NCI-H1694 treated with DMSO at 0.1 percent for 48 hours (cell line): ENCODE results near the gene KIF26A.

Source experiments
- DNase-seq: peaks from one replicate; lab custom pipeline; 2025; lab: John Stamatoyannopoulos, UW

Gene KIF26A

DNA sequence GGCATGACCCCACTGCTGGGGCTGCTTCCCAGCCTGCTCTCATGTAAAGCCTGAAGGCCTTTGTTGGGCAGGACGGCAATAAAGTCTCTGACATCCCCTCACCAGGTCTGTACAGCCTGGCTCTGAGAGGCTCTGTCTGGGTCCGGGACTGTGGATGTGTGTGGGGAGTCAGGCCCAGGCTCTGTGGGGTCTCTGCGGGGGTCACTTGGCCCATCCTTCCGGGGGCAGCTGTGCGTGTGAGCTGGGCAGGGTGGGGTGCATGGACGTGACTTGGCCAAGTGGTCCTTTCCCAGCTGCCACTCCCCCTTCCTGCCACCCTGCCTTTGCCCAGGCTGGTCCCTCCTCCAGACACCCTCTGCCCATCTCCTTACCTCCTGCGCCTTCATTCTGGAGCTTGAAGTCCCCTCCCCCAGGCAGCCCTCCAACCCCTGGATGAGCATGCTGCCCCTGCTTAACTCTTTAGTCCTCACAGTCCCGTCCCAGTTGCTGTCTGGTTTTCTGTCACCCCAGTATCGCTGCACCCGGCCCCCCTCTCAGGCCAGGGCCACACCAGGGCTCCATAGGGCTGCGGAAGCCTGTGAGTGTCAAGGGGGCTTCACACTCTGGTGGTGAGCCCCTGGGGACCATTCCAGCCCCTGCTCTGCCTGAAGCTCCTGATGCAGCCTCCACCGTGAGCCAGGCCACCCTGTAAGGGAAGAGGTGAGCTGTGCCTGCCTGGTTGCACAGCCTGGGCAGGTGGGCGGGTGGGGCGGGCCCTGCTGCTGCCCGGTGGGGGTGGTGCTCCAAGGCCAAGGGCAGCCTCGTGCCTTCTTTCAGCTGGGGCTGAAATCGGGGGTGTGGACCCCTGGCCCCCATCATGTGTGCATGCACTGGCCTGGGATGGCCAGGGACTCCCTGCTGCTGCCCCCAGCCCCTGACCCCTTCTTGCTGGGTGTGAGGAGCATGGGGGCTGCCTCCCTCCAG lies 25.5 kb upstream of the KIF26A start:
- DNase-seq, result no peak

DNA sequence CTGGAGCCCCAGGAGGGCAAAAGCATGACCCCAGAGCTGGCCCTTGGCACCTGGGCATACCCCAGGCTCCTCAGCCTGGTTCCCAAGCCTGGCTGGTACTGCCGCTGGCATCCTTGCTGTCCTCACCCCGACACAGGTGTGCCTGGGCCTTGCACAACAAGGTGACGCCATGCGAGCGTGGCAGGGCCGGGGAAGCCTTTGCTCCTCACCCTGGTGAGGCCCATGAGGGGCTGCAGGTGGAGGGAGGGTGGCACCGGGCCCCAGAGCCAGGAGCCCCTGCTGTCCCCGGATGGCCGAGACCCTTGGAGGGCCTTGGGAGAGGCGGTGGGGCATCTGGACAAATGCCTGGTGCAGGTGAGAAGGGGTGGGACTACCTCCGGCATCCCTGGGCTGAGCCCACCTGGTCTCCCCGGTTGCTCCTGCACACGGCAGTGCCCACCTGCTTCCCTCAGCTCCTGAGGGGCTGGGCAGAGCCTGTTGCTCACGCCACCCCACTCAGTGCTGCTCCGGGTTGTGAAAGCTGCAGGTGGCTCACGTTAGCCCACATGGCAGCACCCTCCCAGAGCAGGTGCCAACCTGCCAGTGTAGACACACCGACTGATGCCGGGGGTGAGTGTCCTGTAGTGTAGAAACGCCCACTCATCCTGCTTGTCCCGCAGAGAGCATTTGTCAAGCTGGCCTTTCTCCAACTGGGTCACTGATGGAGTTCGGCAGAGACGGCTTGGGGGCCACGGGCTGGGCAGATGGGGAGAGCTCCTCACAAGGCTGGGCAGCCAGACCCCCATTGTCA lies 24.6 kb upstream of the KIF26A start:
- DNase-seq, result no peak

- no peak for DNase-seq
Observed at GRCh38 chr14:104114421-104115130, 23.8 kb upstream of the KIF26A start.

- DNase-seq, result no peak
Observed at GRCh38 chr14:104115131-104115600, 23.2 kb upstream of the KIF26A start.

GRCh38 chr14:104115691-104116287 lies 22.6 kb upstream of the KIF26A start:
- DNase-seq, result no peak

- DNase-seq, result no peak
Observed at GRCh38 chr14:104116288-104116755, 22.1 kb upstream of the KIF26A start.

GRCh38 chr14:104116756-104117340 lies 21.5 kb upstream of the KIF26A start:
- DNase-seq, result no peak

- no peak for DNase-seq
Observed at GRCh38 chr14:104117341-104118005, 20.9 kb upstream of the KIF26A start.

DNA sequence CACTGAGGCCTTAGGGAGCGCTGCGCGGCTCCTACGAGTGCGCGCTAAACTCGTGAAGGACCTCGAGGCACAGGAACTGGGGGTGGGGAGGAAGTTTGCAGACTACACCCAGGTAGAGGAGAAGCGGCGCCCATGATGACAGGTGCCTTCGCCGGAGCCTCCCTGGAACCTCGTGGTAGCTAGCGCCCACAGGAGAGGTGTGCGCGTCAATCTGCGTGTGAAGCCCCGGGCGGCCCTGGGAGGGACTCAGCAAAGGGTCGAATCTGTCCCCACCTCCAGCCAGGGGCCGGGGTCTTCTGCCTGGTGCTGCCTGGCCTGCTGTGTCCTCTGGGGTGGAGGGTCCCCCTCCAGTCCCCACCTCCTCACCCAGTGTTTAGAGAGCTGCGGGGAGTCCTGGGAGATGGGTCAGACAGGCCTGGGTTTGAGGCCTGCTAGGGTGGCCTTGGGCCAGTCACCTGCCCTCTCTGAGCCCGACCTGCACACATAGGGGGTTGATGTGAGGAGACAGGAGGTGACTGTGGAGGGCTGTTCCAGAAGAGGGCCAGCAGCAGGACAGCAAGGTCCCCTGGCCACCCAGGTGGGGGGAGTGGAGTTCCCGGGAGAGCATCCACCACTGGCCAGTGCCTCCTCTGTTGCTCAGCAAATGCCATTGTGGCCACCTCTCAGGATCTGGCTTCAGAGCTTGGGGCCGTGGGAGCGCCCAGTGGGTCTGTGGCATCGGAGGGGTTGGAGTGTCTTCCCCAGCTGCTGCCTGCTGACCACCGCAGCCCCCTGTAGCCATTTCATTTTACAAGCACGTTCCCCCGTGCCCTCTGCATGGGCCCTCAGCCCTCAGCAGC lies 20.2 kb upstream of the KIF26A start:
- DNase-seq, result no peak

DNA sequence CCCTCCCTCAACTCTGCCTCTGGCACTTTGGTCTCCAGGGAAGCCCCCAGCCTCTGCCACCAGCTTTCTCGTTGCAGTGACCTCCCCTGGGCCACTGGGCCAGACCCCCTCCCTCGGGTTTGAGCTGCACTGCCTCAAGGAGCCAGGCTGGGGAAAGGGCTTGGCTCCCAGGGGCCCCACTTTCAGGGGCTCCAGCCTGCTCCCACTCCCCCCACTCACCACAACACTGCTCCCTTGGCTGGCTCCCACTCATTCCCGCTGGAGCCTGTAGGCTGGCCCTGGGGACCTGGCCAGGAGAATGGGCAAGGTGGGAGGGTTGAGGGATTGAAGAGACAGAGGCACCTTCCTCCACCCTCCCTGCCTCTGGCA lies 19.3 kb upstream of the KIF26A start:
- DNase-seq, result no peak

GRCh38 chr14:104119488-104120251 lies 18.7 kb upstream of the KIF26A start:
- no peak for DNase-seq

DNA sequence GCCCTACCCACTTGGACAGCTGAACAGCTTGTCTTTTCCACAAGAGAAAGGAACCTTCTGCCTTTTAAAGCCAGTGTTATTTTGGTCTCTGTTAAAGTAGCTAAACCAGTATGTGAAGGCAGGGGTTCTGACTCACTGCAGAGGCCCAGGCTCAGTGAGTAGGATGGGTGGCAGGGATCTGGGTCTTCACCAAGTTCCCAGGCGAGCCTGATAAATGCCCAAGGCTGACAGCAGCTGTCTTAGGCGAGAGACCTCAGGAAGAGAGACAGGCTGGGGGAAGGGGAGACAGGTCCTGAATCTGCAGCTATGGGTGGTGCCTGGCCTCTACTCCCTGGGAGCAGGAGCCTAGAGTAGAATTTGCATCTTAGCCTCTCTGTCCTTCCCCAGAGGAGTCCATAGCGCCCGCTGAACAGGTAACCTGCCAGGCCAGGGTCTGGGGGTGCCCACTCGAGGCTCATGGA lies 18.1 kb upstream of the KIF26A start:
- DNase-seq, result no peak

DNA sequence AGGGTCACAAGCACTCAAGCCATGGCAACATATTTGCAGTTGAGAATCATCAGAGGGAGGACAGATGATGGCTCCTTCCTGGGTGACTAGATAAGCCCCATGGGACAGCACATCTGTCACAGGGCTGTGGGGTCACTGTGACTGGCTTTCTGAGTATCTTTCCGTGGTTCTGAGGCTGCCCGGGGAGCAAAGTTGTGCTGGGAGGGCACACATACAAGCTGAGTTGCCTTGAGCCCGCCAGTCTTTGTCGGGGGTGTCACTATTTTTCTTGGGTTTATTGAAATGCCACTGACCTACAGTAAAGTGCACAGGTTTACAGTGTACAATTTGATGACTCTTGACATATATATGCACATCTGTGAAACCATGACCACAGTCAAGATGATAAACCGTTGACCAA lies 17.2 kb upstream of the KIF26A start:
- no peak for DNase-seq

- DNase-seq, result no peak
Observed at GRCh38 chr14:104123879-104124278, 14.5 kb upstream of the KIF26A start.

DNA sequence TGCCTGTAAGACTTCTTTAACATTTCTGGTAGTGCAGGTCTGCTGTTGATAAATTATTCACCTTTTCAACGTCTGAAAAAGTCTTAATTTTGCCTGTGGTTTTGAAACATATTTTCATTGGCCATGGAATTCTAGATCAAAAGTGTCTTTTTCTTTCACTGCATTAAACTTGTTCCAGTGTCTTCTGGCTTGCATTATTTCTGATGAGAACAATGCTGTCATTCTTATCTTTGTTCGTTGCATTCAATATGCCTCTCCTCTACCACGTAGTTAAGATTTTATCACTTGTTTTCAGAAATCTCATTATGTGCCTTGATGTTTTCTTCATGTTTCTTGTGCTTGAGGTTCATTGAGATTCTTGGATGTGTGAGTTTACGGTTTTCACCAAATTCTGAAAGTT lies 13.4 kb upstream of the KIF26A start:
- DNase-seq, result no peak

DNA sequence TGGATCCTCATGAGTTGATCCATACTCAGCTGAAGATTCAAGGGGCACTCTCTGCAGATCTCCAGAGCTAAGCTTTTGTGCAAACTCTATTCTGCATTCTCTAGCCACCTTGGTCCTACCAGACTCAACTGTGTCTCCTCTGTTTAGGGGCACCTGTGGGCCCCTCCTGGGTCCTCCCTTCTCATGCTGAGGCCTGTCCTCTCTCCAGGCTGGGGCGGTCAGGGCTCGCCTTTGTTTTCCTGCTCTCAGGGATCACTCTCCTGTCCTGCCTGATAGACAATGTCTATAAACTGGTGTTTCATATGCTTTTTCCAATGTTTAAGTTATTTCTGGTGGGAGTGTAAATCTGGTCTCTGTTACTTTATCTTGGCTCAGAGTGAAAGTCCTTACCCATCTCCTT lies 11.6 kb upstream of the KIF26A start:
- no peak for DNase-seq

GRCh38 chr14:104128981-104129380 lies 9.4 kb upstream of the KIF26A start:
- DNase-seq, result no peak

- DNase-seq, result no peak
Observed at GRCh38 chr14:104129556-104129955, 8.8 kb upstream of the KIF26A start.
